Endothelial cell of umbilical vein (primary cell): ENCODE measurements around the gene UST.

Experiments
- EZH2 ChIP-seq: IDR thresholded peaks from 2 replicates; pipeline ENCODE4 v1.6.1; 2012; ENCODE audit warnings: borderline replicate concordance, low read depth, mild to moderate bottlenecking, moderate library complexity, low read length, inconsistent platforms; ENCODE audit not compliant: severe bottlenecking
- FOS ChIP-seq: IDR thresholded peaks from 2 replicates; pipeline ENCODE4 v1.6.1; 2011; ENCODE audit warnings: mild to moderate bottlenecking, low read length, moderate library complexity, borderline replicate concordance; ENCODE audit not compliant: insufficient read depth
- GATA2 ChIP-seq: IDR thresholded peaks from 2 replicates; pipeline ENCODE4 v1.7.0; 2011; ENCODE audit warnings: low read depth, mild to moderate bottlenecking, moderate library complexity, mixed read lengths, low read length; ENCODE audit not compliant: insufficient read length, insufficient read depth
- JUN ChIP-seq: IDR thresholded peaks from 2 replicates; pipeline ENCODE4 v1.6.1; 2011; ENCODE audit warnings: borderline replicate concordance, low read depth; ENCODE audit not compliant: insufficient read length, insufficient read depth
- MYC ChIP-seq: IDR thresholded peaks from one replicate; pipeline ENCODE4 v1.6.1; 2011; ENCODE audit warnings: mild to moderate bottlenecking, low read depth, low read length
- POLR2A ChIP-seq: IDR thresholded peaks from 2 replicates; pipeline ENCODE4 v1.6.1; 2012; ENCODE audit warnings: low read depth, mild to moderate bottlenecking, control low read depth, low read length
- POLR2AphosphoS5 ChIP-seq: IDR thresholded peaks from 2 replicates; pipeline ENCODE4 v1.6.1; 2012; ENCODE audit warnings: low read depth, mild to moderate bottlenecking, control low read depth, low read length, moderate library complexity; ENCODE audit not compliant: insufficient read depth
- TF ChIP-seq, protein P1 (sequence below): IDR thresholded peaks from 2 replicates; pipeline ENCODE4 v1.6.1; 2011; ENCODE audit not compliant: insufficient read depth, insufficient read length
- TF ChIP-seq, protein P2 (sequence below), 2 donors: IDR thresholded peaks; 1 replicate in 1 of 2; 2 replicates in 1 of 2; pipeline ENCODE4 v1.5.1; 2011; ENCODE audit warnings: low read length in 2 of 2, mild to moderate bottlenecking in 2 of 2, moderate library complexity in 2 of 2, control low read depth in 1 of 2, inconsistent platforms in 1 of 2, low read depth in 1 of 2; ENCODE audit not compliant: insufficient read depth in 1 of 2; ENCODE audit errors: extremely low read depth in 1 of 2

DNA sequence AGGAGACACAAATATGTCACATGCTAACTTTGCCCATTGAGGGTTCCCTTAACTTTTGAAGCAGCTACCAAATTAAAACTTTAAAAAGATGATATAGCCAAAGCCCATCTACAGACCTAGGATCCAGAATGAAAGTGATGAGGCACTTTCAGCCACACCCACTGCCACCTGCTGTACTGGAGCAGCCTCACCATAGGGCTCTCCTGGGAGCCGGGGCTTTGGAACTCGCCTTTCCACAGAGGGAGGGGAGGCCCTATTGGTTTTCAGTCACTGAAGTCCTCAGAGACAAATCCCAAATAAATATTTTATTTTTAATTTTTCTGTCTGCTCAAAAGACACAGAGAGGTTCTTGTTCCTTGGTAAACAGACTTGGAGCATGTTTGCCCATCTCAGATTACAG, 332.6 kb downstream of the UST start:
- TF ChIP-seq, protein P1, sequence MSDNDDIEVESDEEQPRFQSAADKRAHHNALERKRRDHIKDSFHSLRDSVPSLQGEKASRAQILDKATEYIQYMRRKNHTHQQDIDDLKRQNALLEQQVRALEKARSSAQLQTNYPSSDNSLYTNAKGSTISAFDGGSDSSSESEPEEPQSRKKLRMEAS: no peak
- TF ChIP-seq POLR2A (no peak), POLR2AphosphoS5 (no peak), EZH2 (no peak), JUN (no peak), MYC (no peak), FOS (no peak), GATA2 (no peak)
- TF ChIP-seq, protein P2, sequence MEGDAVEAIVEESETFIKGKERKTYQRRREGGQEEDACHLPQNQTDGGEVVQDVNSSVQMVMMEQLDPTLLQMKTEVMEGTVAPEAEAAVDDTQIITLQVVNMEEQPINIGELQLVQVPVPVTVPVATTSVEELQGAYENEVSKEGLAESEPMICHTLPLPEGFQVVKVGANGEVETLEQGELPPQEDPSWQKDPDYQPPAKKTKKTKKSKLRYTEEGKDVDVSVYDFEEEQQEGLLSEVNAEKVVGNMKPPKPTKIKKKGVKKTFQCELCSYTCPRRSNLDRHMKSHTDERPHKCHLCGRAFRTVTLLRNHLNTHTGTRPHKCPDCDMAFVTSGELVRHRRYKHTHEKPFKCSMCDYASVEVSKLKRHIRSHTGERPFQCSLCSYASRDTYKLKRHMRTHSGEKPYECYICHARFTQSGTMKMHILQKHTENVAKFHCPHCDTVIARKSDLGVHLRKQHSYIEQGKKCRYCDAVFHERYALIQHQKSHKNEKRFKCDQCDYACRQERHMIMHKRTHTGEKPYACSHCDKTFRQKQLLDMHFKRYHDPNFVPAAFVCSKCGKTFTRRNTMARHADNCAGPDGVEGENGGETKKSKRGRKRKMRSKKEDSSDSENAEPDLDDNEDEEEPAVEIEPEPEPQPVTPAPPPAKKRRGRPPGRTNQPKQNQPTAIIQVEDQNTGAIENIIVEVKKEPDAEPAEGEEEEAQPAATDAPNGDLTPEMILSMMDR (IDR thresholded peaks at IDR 0.05; ENCODE audit: extremely low read depth in 1 of 2, insufficient read depth in 1 of 2, low read depth in 1 of 2, low read length in 2 of 2): no peak
